Osteocyte (in vitro differentiated cells): ENCODE data around the gene VAV3. TPM values are rescaled to one million over a fixed set of nuclear protein-coding genes. Genes with fewer than 3 reads are reported as not detected.

ENCODE experiments used
- DNase-seq: peaks from one replicate; pipeline ENCODE4 v3.0.0; 2021; ENCODE audit warnings: mixed read lengths; ENCODE audit not compliant: unreplicated experiment; ENCODE audit errors: extremely low spot score
- H3K27ac Mint-ChIP-seq: one replicate; pipeline ENCODE4 v1.8.0; 2021; ENCODE audit warnings: mild to moderate bottlenecking, mixed read lengths; ENCODE audit not compliant: unreplicated experiment
- H3K27me3 Mint-ChIP-seq: one replicate; pipeline ENCODE4 v1.8.0; 2021; ENCODE audit warnings: mixed read lengths; ENCODE audit not compliant: unreplicated experiment
- H3K36me3 Mint-ChIP-seq: one replicate; pipeline ENCODE4 v1.8.0; 2021; ENCODE audit warnings: mixed read lengths; ENCODE audit not compliant: unreplicated experiment
- H3K4me1 Mint-ChIP-seq: one replicate; pipeline ENCODE4 v1.8.0; 2021; ENCODE audit warnings: mixed read lengths; ENCODE audit not compliant: unreplicated experiment
- H3K4me3 Mint-ChIP-seq: one replicate; pipeline ENCODE4 v1.8.0; 2021; ENCODE audit warnings: mild to moderate bottlenecking, moderate library complexity, mixed read lengths; ENCODE audit not compliant: unreplicated experiment
- H3K9me3 Mint-ChIP-seq: one replicate; pipeline ENCODE4 v1.8.0; 2021; ENCODE audit warnings: mixed read lengths; ENCODE audit not compliant: unreplicated experiment
- total RNA-seq: library from RNA; stranded (reverse); gene quantifications from 2 replicates; pipeline ENCODE4 v1.2.1, GENCODE V29; 2021
- TF ChIP-seq, protein P1 (sequence below): fragments of 200-600 bp; sonication (generic); IDR thresholded peaks from 2 replicates; pipeline ENCODE4 v1.5.0; 2021; ENCODE audit warnings: antibody characterized with exemption, mild to moderate bottlenecking, moderate library complexity

Gene VAV3
- total RNA-seq, 1 donor from 2014 or later, result not detected

DNA sequence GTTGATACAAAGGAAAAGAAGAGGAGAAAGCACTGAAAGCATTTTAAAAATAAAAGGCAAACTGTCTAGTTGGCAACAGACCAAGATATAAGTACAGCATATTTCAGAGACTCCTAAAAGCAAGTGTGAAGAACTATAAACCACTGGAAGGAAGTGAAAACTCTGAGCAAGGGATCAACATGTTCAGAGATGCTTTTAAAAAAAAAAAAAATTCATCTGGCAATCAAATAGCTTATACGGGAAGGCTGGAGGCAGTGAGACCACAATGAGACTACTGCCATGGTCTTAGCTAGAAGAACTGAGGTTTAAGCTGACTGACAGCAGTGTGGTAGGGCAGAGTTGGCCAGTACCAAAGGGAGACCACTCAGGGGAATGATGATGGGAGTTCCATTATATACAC lies 124.3 kb downstream of the VAV3 start:
- no peak overlapping the region for H3K4me3 Mint-ChIP-seq
- DNase-seq, result no peak
- peaks cover 9% of the 10 kb centered on the region for H3K9me3 Mint-ChIP-seq
- H3K36me3 Mint-ChIP-seq, result no peaks in the 10 kb centered on the region
- TF ChIP-seq, protein P1, sequence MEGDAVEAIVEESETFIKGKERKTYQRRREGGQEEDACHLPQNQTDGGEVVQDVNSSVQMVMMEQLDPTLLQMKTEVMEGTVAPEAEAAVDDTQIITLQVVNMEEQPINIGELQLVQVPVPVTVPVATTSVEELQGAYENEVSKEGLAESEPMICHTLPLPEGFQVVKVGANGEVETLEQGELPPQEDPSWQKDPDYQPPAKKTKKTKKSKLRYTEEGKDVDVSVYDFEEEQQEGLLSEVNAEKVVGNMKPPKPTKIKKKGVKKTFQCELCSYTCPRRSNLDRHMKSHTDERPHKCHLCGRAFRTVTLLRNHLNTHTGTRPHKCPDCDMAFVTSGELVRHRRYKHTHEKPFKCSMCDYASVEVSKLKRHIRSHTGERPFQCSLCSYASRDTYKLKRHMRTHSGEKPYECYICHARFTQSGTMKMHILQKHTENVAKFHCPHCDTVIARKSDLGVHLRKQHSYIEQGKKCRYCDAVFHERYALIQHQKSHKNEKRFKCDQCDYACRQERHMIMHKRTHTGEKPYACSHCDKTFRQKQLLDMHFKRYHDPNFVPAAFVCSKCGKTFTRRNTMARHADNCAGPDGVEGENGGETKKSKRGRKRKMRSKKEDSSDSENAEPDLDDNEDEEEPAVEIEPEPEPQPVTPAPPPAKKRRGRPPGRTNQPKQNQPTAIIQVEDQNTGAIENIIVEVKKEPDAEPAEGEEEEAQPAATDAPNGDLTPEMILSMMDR, result no peak
- no peak overlapping the region for H3K27ac Mint-ChIP-seq
- no peaks in the 10 kb centered on the region for H3K4me1 Mint-ChIP-seq
- peaks cover 31% of the 10 kb centered on the region for H3K27me3 Mint-ChIP-seq

DNA sequence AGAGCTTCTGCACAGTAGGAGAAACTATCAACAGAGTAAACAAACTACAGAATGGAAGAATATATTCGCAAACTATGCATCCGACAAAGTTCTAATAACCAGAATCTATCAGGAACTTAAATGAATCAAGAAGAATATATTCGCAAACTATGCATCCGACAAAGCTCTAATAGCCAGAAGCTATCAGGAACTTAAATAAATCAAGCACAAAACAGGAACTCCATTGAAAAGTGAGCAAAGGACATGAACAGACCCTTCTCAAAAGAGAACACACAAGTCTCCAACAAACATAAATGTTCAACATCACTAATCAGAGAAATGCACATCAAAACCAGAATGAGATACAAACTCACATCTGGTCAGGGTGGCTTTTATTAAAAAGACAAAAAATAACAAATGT lies 126.9 kb downstream of the VAV3 start:
- no peaks in the 10 kb centered on the region for H3K4me1 Mint-ChIP-seq
- DNase-seq, result no peak
- H3K27me3 Mint-ChIP-seq, result peaks cover 28% of the 10 kb centered on the region
- no peak overlapping the region for H3K4me3 Mint-ChIP-seq
- no peak overlapping the region for H3K27ac Mint-ChIP-seq
- peaks cover 9% of the 10 kb centered on the region for H3K9me3 Mint-ChIP-seq
- no peaks in the 10 kb centered on the region for H3K36me3 Mint-ChIP-seq
- TF ChIP-seq, protein P1, result no peak

DNA sequence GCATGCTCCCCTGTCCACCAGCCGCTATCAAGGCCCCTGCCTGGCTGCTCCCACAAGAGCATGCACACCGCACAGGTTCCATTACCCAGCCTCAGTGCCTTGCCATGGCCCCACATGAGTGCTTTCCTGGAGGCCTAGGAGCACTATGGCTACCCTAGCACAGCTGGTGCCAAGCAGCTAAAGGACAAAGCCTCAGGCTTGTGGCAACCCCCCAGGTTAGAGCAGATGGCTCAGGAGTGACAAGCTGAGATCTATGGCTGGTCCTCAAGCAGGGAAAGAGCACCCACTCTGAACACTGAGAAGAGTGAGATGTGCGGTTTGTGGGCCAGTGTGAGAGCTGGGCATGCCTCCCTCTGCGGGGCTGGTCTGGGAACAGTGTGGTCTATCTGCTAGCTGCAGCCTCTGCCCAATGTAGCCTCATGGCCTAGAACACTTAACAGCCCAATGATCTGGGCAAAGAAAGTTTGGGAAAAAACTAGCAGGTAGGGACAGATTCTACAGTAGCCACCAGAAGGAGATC lies 129.8 kb downstream of the VAV3 start:
- DNase-seq, result no peak
- H3K9me3 Mint-ChIP-seq, result peaks cover 9% of the 10 kb centered on the region
- no peaks in the 10 kb centered on the region for H3K4me1 Mint-ChIP-seq
- no peak overlapping the region for H3K27ac Mint-ChIP-seq
- no peaks in the 10 kb centered on the region for H3K36me3 Mint-ChIP-seq
- H3K27me3 Mint-ChIP-seq, result peaks cover 13% of the 10 kb centered on the region
- H3K4me3 Mint-ChIP-seq, result no peak overlapping the region
- TF ChIP-seq, protein P1, result no peak

DNA sequence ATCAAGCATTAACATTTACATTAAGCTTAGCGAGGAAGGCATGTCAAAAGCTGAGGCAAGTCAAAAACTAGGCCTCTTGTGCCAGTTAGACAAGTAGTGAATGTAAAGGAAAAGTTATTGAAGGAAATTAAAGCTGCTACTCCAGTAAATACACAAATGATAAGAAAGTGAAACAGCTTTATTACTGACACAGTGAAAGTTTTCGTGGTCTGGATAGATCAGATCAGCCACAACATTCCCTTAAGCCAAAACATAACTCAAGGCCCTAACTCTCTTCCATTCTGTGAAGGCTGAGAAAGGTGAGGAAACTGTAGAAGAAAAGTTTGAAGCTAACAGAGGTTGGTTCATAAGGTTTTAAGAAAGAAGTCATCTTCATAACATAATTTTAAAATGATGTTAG lies 131.9 kb downstream of the VAV3 start:
- H3K27ac Mint-ChIP-seq, result no peak overlapping the region
- TF ChIP-seq, protein P1, result no peak
- no peak for DNase-seq
- no peak overlapping the region for H3K4me3 Mint-ChIP-seq
- no peaks in the 10 kb centered on the region for H3K36me3 Mint-ChIP-seq
- peaks cover 16% of the 10 kb centered on the region for H3K4me1 Mint-ChIP-seq
- H3K9me3 Mint-ChIP-seq, result peaks cover 9% of the 10 kb centered on the region
- H3K27me3 Mint-ChIP-seq, result peaks cover 13% of the 10 kb centered on the region

DNA sequence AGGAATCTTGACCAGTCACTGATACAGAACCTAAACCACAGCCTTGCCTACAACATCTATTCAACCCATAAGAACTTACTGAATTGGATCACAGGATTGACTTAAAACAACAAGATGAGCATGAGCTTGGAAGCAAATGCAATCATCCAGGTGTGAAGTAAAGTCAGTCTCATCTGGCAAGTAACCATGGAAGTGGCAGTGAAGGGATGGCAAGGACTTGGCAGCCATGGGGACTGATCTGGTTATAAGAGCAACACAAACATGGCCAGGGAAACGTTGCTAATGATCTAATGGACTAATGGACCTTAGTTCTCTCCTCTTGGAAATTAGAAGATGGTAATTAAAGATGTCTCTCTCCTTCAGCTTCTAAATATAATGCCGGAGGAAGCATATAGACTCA lies 133.1 kb downstream of the VAV3 start:
- no peak overlapping the region for H3K27ac Mint-ChIP-seq
- peaks cover 16% of the 10 kb centered on the region for H3K4me1 Mint-ChIP-seq
- TF ChIP-seq, protein P1, result no peak
- no peak for DNase-seq
- no peak overlapping the region for H3K4me3 Mint-ChIP-seq
- no peaks in the 10 kb centered on the region for H3K36me3 Mint-ChIP-seq
- H3K9me3 Mint-ChIP-seq, result no peaks in the 10 kb centered on the region
- H3K27me3 Mint-ChIP-seq, result peaks cover 6% of the 10 kb centered on the region
